Heart left ventricle (tissue), 13 donors: ENCODE data around the gene PTRH1.

ENCODE experiments used
- POLR2A ChIP-seq, 2 donors: fragments of 450-650 bp; IDR thresholded peaks; one replicate each; pipeline ENCODE4 v1.6.1; 2017; ENCODE audit warnings: antibody characterized with exemption in 2 of 2, mild to moderate bottlenecking in 2 of 2, moderate library complexity in 2 of 2
- TF ChIP-seq, protein P1 (sequence below), 12 donors: fragments of 200-600 bp; sonication (generic) in 4 of 12; IDR thresholded peaks; one replicate each; pipeline versions ENCODE4 v1.5.0 to v1.8.0; 2018 to 2022; ENCODE audit warnings: antibody characterized with exemption in 12 of 12, mild to moderate bottlenecking in 5 of 12
- donor health status: ischemic (EF 13 %, LVEDD 7.1; RV severe dilation, severe dysfunction).
- donor health status: DM: no; HTN: yes; CAD: no.
- donor health status: DM: no; HTN: no; CAD: no.
- donor health status: ischemic (EF 25% LVEDD 6.9; RV normal size, moderate dysfunction).
- donor health status: ischemic (EF 25% LVEDD 5.7; RV mildly dilated, moderate dysfunction).
- donor health status: ischemic (EF 35%, LVEDD 5.7; RV mildly dilated, moderate dysfunction).
- donor health status: nonischemic (EF 11% LVEDD 7.7; RV severe dilation, severe dysfunction).
- donor health status: DM: yes; HTN: yes; CAD: no.
- donor health status: PGD.
- donor health status: ischemic (EF 29% LVEDD 5.4; RV normal size, mild dysfunction).
- donor health status: nonischemic (EF 23%, LVEDD 6.1; RV moderate dilation, normal function).

DNA sequence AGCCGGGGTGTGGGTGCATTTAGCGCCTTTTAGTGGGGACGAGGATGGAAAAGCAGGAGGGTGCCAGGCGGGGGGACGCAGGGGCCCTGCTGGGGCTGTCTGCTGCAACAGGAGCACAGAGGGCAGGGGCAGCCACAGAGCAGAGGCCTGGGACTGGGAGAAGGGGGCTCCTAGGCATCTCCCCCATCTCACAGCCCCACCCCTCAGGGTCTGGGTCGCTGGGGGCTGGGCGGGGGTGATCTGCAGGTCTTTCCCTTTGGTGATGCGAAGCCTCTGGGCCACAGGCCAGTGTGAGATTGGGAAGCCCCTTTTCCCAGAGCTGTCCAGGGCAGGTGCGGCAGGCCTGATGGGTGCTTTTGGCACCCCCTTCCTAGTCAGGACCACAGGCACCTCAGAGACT, 14.8 kb upstream of the PTRH1 start:
- TF ChIP-seq, protein P1, sequence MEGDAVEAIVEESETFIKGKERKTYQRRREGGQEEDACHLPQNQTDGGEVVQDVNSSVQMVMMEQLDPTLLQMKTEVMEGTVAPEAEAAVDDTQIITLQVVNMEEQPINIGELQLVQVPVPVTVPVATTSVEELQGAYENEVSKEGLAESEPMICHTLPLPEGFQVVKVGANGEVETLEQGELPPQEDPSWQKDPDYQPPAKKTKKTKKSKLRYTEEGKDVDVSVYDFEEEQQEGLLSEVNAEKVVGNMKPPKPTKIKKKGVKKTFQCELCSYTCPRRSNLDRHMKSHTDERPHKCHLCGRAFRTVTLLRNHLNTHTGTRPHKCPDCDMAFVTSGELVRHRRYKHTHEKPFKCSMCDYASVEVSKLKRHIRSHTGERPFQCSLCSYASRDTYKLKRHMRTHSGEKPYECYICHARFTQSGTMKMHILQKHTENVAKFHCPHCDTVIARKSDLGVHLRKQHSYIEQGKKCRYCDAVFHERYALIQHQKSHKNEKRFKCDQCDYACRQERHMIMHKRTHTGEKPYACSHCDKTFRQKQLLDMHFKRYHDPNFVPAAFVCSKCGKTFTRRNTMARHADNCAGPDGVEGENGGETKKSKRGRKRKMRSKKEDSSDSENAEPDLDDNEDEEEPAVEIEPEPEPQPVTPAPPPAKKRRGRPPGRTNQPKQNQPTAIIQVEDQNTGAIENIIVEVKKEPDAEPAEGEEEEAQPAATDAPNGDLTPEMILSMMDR (IDR thresholded peaks at IDR 0.05), result no peak
- TF ChIP-seq POLR2A (IDR thresholded peaks at IDR 0.05), result no peak
